ENCODE data around the gene CFAP141.

- TF ChIP-seq, protein P1, sequence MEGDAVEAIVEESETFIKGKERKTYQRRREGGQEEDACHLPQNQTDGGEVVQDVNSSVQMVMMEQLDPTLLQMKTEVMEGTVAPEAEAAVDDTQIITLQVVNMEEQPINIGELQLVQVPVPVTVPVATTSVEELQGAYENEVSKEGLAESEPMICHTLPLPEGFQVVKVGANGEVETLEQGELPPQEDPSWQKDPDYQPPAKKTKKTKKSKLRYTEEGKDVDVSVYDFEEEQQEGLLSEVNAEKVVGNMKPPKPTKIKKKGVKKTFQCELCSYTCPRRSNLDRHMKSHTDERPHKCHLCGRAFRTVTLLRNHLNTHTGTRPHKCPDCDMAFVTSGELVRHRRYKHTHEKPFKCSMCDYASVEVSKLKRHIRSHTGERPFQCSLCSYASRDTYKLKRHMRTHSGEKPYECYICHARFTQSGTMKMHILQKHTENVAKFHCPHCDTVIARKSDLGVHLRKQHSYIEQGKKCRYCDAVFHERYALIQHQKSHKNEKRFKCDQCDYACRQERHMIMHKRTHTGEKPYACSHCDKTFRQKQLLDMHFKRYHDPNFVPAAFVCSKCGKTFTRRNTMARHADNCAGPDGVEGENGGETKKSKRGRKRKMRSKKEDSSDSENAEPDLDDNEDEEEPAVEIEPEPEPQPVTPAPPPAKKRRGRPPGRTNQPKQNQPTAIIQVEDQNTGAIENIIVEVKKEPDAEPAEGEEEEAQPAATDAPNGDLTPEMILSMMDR (conservative IDR thresholded peaks at IDR 0.05; ENCODE audit: low read length), result no peak
- TF ChIP-seq EZH2phosphoT487 (IDR thresholded peaks at IDR 0.05; ENCODE audit: borderline replicate concordance), result no peak
Measured at GRCh38 chr1:154182344-154183045, 23.6 kb downstream of the CFAP141 start.

Data from Loucy (cell line).